ENCODE data around the gene PLIN4.
A peak's percentile ranks its signal among the peaks of the same experiment; 100 is the strongest.
"Not testable (repeated sequence)": the region's sequence is repeated elsewhere in the genome, so short reads cannot be mapped to it uniquely, and the experiment has no call there.

The PLIN4 gene, protein sequence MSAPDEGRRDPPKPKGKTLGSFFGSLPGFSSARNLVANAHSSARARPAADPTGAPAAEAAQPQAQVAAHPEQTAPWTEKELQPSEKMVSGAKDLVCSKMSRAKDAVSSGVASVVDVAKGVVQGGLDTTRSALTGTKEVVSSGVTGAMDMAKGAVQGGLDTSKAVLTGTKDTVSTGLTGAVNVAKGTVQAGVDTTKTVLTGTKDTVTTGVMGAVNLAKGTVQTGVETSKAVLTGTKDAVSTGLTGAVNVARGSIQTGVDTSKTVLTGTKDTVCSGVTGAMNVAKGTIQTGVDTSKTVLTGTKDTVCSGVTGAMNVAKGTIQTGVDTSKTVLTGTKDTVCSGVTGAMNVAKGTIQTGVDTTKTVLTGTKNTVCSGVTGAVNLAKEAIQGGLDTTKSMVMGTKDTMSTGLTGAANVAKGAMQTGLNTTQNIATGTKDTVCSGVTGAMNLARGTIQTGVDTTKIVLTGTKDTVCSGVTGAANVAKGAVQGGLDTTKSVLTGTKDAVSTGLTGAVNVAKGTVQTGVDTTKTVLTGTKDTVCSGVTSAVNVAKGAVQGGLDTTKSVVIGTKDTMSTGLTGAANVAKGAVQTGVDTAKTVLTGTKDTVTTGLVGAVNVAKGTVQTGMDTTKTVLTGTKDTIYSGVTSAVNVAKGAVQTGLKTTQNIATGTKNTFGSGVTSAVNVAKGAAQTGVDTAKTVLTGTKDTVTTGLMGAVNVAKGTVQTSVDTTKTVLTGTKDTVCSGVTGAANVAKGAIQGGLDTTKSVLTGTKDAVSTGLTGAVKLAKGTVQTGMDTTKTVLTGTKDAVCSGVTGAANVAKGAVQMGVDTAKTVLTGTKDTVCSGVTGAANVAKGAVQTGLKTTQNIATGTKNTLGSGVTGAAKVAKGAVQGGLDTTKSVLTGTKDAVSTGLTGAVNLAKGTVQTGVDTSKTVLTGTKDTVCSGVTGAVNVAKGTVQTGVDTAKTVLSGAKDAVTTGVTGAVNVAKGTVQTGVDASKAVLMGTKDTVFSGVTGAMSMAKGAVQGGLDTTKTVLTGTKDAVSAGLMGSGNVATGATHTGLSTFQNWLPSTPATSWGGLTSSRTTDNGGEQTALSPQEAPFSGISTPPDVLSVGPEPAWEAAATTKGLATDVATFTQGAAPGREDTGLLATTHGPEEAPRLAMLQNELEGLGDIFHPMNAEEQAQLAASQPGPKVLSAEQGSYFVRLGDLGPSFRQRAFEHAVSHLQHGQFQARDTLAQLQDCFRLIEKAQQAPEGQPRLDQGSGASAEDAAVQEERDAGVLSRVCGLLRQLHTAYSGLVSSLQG (N-terminal part only)

DNA sequence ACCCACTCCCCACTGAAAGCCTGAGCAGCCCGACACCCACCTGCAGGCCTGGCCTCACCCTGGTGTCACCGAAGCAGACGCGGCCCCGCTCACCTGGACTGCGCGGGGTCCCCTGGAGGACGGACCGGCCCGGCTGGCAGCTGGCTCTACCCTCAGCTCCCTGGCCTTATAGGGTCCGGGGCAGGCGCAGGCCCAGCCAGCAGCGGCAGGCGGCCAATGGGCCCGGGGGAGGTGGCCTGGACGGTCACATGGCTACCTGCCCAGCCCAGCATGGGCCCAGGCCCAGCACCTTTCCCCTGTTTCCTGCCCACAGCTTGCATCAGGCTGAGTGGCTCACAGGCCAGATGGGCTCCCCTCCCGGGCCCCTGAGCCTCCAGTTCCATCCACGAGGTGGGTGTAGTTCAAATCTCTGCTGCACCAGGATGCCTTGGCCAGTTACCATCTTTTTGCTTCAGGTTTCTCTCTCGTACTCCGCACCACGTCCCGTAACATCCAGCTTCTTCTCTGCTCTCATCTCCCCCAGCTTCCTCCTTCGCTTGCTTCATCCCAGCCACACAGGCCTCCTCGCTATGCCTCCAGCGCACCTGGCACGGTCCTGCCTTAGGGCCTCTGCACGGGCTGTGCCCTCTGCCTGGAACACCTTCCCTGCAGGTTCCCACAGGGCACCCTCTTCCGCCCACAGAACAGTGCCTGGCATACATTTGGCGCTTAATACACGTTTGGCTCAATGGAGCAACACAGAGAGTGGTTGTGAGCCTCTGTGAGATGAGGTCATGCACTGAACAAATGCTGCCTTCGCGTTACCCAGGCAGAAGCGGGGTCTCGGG lies at the start of gene PLIN4:
Gene PLIN4 (minus strand): TSS at position 142 of the 827 bp plus-strand sequence. CDS start 214 bp downstream, outside the sequence.
- no peak within 1 kb of the TSS for H3K4me3 ChIP-seq (ENCODE audit: low read depth, low read length)
- peak; percentile 64 for DNase-seq (ENCODE audit: low read depth)

DNA sequence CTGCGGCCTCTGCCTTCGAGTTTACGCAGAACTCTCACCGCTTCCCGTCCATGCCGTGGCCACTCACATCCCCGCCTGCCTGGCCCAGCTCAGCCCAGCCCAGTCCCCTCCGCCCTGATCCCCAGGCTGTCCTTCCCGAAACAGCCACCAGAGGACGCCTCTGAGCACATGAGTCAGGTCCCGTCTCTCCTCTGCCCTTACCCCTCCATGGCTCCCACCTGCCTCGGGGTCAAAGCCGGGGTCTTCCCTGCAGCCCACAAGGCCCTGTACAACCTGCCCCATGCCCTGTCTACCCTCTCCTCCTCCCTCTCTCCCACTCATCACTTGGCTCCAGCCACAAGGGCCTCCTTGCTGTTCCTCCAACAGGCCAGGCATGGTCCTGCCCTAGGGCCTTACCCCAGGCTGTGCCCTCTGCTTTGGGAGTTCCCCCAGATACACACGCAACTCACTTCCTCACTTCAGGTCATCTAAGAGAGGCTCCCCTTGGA lies 49.3 kb upstream of the PLIN4 start:
- no peak for DNase-seq (ENCODE audit: low read depth)
- H3K4me3 ChIP-seq (ENCODE audit: low read depth, low read length): no peak overlapping the region

DNA sequence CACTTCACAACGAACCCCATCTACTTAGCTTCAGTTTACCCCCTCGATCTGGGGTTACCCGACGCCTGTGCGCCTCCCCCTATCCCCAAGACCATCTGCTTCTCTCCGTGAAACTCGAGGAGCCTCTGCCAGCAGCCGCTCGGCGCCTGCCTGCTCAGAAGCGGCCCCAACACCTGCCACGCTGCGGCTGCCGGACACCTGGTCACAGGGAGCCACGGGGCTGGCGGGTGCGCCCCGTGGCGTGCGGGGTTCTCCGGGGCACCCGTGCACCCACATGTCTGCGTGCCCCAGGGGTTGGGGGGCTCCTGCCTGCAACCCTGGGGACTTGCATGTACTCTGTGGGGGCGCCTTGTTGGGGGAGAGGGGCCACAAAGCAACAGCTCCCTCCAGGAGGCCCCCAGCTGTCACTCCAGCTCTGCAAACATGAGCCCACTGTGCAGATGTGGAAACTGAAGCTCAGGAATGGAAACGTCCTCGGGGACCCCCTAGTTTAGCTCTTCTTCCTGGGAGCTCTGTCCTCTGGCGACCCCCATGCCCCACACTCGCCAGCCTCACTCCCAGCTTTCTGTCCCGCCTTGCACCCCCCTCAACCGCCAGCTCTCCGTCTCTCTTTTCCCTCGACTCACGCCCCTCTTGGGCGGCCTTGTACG lies 48.2 kb upstream of the PLIN4 start:
- DNase-seq (ENCODE audit: low read depth): no peak
- no peak overlapping the region for H3K4me3 ChIP-seq (ENCODE audit: low read depth, low read length)

DNA sequence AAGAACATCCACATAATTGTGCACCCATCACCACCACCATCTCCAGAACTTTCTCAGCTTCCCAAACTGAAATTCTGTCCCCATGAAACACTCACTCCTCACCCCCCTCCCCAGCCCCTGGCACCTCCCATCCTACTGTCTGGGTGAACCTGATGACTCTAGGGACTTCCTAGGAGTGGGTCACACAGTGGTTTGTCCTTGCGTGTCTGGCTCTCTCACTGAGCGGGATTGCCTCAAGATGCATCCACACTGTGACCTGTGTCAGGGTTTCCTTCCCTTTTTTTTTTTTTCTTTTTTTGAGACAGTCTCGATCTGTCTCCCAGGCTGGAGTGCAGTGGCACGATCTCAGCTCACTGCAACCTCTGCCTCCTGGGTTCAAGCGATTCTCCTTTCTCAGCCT lies 45.3 kb upstream of the PLIN4 start:
- H3K4me3 ChIP-seq (ENCODE audit: low read depth, low read length); DNase-seq (ENCODE audit: low read depth): not testable (repeated sequence)

DNA sequence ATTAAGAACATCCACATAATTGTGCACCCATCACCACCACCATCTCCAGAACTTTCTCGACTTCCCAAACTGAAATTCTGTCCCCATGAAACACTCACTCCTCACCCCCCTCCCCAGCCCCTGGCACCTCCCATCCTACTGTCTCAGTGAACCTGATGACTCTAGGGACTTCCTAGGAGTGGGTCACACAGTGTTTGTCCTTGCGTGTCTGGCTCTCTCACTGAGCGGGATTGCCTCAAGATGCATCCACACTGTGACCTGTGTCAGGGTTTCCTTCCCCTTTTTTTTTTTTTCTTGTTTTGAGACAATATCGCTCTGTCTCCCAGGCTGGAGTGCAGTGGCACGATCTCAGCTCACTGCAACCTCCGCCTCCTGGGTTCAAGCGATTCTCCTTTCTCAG lies 43.8 kb upstream of the PLIN4 start:
- not testable (repeated sequence) for DNase-seq (ENCODE audit: low read depth); H3K4me3 ChIP-seq (ENCODE audit: low read depth, low read length)

DNA sequence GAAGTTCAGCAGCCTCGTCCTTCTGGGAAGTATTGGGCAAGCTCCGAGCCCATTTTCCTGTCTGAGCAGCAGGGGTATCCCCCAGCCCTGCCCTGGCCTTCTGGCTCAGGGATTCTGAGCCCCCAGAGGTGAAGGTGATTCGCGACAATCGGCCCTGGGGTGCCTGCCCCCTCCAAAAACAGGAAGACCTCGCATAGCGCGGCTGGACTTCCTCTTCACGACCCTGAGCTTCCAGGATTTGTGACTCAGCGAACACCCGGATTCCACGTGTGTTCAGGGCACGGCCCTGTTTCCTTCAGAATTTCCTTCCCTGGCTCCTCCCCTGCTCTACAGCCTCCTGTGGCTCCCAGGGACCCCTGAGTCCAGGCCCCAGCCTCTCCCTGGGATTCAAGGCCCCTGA lies 41.3 kb upstream of the PLIN4 start, which contains the start of gene SEMA6B:
Gene SEMA6B (minus strand): TSS at position 116 of the 400 bp plus-strand sequence. CDS start 1,227 bp downstream, outside the sequence.
- no peak within 1 kb of the TSS for H3K4me3 ChIP-seq (ENCODE audit: low read depth, low read length)
- no peak for DNase-seq (ENCODE audit: low read depth)

DNA sequence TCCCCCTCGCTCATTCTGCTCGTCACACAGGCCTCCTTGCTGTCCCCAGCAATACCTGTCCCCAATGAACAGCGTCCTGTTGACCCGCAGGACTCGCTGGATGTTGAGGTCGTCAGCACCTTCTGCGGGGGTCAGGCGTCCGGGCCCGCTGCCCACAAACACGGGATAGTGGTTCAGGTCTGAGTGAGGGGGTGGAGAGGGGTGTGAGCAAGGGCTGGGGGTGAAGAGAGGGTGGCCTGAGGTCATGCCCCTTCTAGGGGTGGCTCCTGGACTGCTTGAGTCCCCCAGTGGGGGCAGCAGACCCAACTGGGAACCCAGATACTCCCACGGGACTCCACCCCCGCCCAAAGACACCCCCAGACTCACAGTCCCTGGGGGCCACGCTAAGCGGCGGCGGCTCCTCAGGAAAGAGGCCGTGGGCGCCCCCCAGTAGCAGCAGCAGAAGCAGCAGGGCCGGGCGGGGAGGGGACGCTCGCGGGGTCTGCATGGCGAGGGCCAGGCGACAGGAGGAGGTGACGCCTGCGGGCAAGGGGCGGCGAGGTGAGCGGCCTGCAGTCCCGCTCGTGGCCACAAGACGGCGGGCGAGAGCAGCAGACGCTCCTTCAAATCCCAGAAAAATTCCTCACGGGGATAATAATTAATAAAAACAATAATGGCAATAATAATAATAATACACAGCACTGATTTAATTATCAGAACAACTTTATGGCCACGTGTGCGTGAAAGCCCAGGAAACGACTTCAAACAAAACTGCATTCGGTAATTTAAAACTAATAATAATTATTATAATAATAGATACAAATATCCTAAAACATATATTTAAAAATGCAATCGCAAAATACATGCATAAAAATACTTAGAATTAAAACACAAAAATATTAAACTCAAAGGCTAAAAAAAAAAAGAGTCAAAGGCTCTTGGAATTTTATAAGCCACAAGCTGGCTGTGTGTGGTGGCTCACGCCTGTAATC lies 40.0 kb upstream of the PLIN4 start:
- no peak for DNase-seq (ENCODE audit: low read depth)
- H3K4me3 ChIP-seq (ENCODE audit: low read depth, low read length): no peak overlapping the region

DNA sequence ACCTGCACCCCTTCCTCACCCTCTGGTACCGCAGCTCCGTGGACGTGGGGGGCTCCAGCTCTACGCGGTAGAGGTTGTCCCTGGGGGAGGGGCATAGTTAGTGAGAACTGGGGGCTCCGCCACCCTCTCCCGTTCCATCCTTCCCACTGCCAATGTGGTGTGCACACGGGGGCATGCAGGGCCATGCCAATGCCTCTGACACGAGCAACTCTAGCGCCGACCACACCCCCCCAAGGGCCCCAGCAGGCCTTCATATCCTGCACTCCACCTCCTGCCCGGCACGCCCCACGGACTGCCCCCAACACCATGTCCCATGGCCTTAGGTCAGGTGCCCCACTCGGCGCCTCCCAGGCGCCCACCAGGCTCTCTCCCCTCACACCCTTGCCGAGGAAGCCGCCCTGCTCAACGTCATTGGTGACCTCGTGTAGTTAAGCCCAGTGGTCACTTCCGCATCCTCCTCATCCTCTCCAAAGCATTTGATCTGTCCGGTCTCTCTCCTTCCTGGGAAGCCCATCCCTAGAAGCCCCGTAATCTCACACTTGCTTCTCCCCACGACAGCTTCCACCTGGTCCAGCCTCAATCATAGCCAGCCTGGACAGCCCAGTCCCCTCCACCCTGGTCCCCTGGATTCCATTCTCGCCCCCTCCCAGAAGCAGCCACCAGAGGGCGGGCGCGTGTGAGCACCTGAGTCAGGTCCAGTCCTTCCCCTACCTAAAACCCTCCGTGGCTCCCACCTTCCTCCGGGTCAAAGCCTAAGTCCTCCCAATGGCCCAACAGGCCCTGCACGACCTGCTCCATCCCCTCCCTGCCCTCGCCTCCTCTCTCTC lies 39.1 kb upstream of the PLIN4 start:
- DNase-seq (ENCODE audit: low read depth): no peak
- no peak overlapping the region for H3K4me3 ChIP-seq (ENCODE audit: low read depth, low read length)

DNA sequence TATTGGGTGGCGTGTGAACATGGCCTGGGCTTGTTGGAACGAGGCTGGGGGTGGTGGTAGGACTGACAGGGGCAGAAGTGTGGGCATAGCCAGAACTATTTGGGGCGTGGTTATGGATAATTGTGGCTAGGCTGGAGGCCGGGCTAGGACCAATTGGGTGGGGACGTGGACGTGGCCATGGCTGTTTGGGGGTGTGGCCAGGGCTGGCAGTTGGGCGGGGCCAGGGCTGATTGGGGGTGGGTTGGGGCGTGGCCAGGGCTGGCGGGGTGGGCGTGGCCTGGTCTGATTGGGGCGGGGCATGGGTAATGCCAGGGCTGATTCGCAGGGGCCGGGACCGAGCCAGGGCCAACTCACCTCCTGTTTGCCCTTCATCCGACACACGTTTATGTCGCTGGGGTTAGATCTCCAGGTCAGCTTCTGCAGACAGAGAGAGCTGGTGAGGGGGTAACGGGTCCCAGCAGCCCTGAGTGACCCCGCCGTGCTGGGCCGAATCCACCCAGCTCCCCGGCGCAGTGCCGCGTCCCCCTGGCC lies 38.4 kb upstream of the PLIN4 start:
- DNase-seq (ENCODE audit: low read depth): no peak
- no peak overlapping the region for H3K4me3 ChIP-seq (ENCODE audit: low read depth, low read length)

DNA sequence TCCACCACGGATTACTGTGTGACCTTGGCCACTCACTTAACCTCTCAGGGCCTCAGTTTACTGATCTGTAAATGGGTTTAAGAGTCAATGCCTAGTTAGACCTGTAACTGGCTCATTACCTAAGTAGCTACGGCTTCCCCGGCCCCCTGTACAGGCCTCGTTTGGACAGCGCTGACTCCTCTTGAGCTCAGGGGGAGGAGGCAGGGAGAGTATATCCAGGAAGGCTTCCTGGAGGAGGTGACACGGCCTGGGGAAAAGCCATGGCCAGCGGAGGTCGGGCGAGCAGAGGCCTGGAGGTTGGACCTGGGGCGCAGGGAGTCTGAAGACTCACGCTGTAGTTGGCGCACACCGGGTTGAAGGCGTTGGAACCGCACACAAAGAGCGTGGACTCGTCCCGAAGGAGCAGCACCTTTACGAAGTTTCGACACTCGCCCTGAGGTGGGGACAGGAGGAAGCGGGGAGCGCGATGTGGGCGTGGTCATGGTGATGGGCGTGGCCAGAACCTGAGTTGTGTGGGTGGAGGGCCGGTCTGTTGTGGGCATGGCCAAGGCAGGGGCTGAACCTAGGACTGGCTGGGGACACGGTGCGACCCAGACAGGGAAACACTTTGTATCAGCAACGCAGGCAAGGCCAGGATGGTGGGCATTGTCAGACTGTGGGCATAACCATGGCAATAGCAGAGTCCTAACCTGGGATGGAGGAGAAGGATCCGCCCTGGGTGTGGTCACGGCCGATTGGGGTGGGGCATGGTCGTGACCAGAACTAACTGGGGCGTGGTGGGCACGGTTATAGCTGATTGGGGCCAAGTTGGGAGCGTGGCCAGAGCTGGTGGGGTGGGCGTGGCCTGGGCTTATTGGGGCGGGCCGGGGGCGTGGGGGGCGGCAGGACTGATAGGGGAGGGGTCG lies 37.6 kb upstream of the PLIN4 start:
- H3K4me3 ChIP-seq (ENCODE audit: low read depth, low read length): no peak overlapping the region

DNA sequence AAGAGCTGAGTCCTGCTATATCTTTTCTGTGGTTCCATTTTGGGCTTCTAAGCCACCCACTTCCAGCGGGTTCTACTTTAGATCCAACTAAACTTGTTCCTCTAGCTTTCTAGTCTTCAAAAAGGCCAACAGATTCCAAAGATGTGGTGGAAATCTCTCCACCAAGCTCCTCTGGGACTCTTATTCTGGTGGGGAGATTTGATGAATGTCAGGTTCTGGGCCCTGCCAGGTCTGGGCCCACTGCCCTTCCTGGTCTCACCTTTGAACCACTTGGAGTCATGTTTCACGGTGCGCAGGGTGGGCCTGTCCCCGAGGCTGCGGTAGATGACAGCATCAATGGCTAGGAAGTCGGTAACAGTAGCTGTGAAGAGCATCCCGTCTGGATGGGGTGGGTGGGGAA lies 36.4 kb upstream of the PLIN4 start:
- H3K4me3 ChIP-seq (ENCODE audit: low read depth, low read length): no peak overlapping the region
- no peak for DNase-seq (ENCODE audit: low read depth)

More for the DNA sequence above, 37.6 kb upstream of the PLIN4 start:
- no peak for DNase-seq (ENCODE audit: low read depth)

DNA sequence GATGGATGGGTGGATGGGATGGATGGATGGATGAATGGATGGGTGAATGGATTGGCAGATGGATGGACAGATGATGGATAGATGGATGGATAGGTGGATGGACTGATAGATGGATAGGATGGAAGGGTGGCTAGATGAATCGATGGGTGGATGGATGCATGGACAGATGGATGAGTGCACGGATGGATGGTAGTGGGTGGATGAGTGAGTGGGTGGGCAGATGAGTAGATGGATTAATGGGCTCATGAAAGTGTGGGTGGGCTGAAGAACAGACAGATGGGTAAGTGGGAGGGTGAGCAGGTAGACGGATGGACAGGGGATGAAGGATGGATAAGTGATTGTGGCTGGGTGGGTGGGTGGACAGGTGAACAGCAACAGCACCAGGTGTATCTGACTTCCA lies 35.5 kb upstream of the PLIN4 start:
- no peak overlapping the region for H3K4me3 ChIP-seq (ENCODE audit: low read depth, low read length)
- no peak for DNase-seq (ENCODE audit: low read depth)

DNA sequence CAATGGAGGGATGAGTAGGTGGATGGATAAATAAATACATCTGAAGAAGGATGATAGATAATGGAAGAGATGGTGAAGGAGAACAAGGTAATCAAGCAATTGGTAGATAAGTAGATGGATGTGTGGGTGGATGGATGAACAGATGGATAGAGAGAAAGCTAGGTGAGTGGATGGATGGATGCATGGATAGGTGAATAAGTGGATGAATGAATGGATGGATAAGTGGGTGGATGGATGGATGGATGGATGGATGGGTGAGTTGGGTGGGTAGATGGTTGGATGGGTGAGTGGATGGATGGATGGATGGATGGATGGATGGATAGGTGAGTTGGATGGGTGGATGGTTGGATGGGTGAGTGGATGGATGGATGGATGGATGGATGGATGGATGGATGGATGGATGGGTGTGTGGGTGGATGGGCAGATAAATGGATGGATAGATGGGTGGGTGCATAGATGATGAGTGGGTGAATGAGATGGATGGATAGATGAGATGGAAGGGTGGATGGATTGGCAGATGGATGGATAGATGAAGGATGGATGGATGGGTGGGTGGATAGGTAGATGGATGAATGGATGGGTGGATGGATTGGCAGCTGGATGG lies 34.9 kb upstream of the PLIN4 start:
- no peak overlapping the region for H3K4me3 ChIP-seq (ENCODE audit: low read depth, low read length)
- no peak for DNase-seq (ENCODE audit: low read depth)

DNA sequence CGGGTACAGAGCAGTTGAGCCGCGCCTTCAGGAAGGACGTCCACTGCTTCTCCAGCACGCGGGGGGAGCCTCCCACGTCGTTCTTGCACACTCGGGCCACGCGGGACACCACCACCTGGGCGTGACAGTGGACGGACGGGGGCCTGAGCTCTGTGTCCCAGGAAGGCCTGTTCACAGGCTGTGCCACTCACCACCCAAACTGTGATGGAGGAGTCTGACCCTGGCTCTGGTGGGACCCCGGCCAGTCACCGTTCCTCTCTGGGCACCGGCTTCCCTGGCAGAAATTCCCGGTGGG lies 34.2 kb upstream of the PLIN4 start:
- no peak for DNase-seq (ENCODE audit: low read depth)

More for the DNA sequence above, 34.2 kb upstream of the PLIN4 start:
- no peak overlapping the region for H3K4me3 ChIP-seq (ENCODE audit: low read depth, low read length)

All from skeletal muscle cell (primary cell).